ENCODE data around the gene CXCL3. TPM values are rescaled to one million over a fixed set of nuclear protein-coding genes. Genes with fewer than 3 reads are reported as not detected.

Gene CXCL3
- total RNA-seq, 1 experiment from 2014 or later = 0.23 TPM

DNA sequence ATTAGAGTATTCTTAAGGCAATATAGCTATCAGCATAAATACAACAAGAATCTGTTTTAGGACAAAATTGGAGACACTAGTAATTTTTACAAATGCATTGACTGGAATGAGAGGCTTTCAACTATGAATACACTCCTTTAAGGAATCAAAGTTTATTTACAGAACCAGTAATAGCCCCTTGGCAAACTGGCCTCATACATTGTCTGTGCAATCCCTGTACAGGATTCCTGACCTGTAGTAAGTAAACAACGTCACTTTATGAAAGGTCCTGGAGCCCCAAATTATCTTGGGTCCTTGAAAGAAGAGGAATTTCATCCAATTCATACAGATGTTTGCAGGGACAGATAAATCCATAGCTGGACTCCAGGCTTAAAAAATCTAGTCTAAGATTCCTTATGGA is 25.4 kb upstream of the CXCL3 start:
- H3K27ac ChIP-seq (ENCODE audit: low read length) = no peak overlapping the region
- ChIA-PET CTCF (no interaction called here), POLR2A (no interaction called here)
- no peaks in the 10 kb centered on the region for H3K4me1 ChIP-seq (ENCODE audit: control insufficient read depth, insufficient read depth, low read length)
- no peak overlapping the region for H3K4me3 ChIP-seq (ENCODE audit: low read depth in 2 of 2, low read length in 2 of 2)
- TF ChIP-seq TCF7L2 (IDR thresholded peaks at IDR 0.05; ENCODE audit: low read depth, low read length) = no peak
- TF ChIP-seq CTCF (IDR thresholded peaks at IDR 0.05) = no peak
- no peak for TF ChIP-seq SIN3A (IDR thresholded peaks at IDR 0.05; ENCODE audit: borderline replicate concordance, insufficient read depth, low read depth, low read length)
- TF ChIP-seq REST (IDR thresholded peaks at IDR 0.05; ENCODE audit: insufficient read depth in 1 of 2, low read depth in 2 of 2, low read length in 1 of 2) = no peak
- no peak for TF ChIP-seq POLR2AphosphoS5 (IDR thresholded peaks at IDR 0.05; ENCODE audit: low read depth, low read length)
- intact Hi-C loops (cut with micrococcal nuclease; ENCODE audit: unreplicated experiment) = no loop called here
- ATAC-seq (no peak), DNase-seq (ENCODE audit: low read depth, low spot score) (no peak)
- BruUV-seq (replicated peaks) = no TSS peak
- H3K36me3 ChIP-seq (ENCODE audit: control insufficient read depth, insufficient read depth, low read length) = no peaks in the 10 kb centered on the region
- in situ Hi-C loops (cut with HindIII; ENCODE audit: low pct_unique_long_range_greater_than_20kb, low sequenced_read_pairs) = no loop called here
- H3K27me3 ChIP-seq (ENCODE audit: control insufficient read depth, insufficient read depth, low read length) = no peaks in the 10 kb centered on the region
- H3K9me3 ChIP-seq (ENCODE audit: control insufficient read depth, insufficient read depth, low read depth, low read length) = no peaks in the 10 kb centered on the region

- Histone ChIP-seq H3K4me3 (ENCODE audit: low read depth in 2 of 2, low read length in 2 of 2) (no peak overlapping the region), H3K27me3 (ENCODE audit: control insufficient read depth, insufficient read depth, low read length) (no peaks in the 10 kb centered on the region), H3K9me3 (ENCODE audit: control insufficient read depth, insufficient read depth, low read depth, low read length) (no peaks in the 10 kb centered on the region), H3K36me3 (ENCODE audit: control insufficient read depth, insufficient read depth, low read length) (no peaks in the 10 kb centered on the region), H3K4me1 (ENCODE audit: control insufficient read depth, insufficient read depth, low read length) (no peaks in the 10 kb centered on the region), H3K27ac (ENCODE audit: low read length) (no peak overlapping the region)
- POLR2A ChIA-PET = no interaction called here
- BruUV-seq (replicated peaks) = no TSS peak
- DNase-seq (ENCODE audit: low read depth, low spot score) (no peak), ATAC-seq (no peak)
- TF ChIP-seq CTCF (IDR thresholded peaks at IDR 0.05) = no peak
- no peak for TF ChIP-seq POLR2AphosphoS5 (IDR thresholded peaks at IDR 0.05; ENCODE audit: low read depth, low read length)
- no peak for TF ChIP-seq SIN3A (IDR thresholded peaks at IDR 0.05; ENCODE audit: borderline replicate concordance, insufficient read depth, low read depth, low read length)
- TF ChIP-seq REST (IDR thresholded peaks at IDR 0.05; ENCODE audit: insufficient read depth in 1 of 2, low read depth in 2 of 2, low read length in 1 of 2) = no peak
- TF ChIP-seq TCF7L2 (IDR thresholded peaks at IDR 0.05; ENCODE audit: low read depth, low read length) = no peak
- CTCF ChIA-PET = no interaction called here
- in situ Hi-C loops (cut with HindIII; ENCODE audit: low pct_unique_long_range_greater_than_20kb, low sequenced_read_pairs) (no loop called here), intact Hi-C loops (cut with micrococcal nuclease; ENCODE audit: unreplicated experiment) (no loop called here)
Measured at GRCh38 chr4:74062953-74063352, 24.5 kb upstream of the CXCL3 start.

Measured in Panc1 (cell line).